GM23248 (cell line): ENCODE measurements around the gene RFX4.

Experiments
- EZH2 ChIP-seq: fragments of 200-600 bp; sonication (generic); IDR thresholded peaks from 2 replicates; pipeline ENCODE4 v1.6.1; 2018; ENCODE audit warnings: antibody characterized with exemption, mild to moderate bottlenecking; ENCODE audit not compliant: insufficient read depth, poor library complexity, severe bottlenecking
- EZH2phosphoT487 ChIP-seq: fragments of 200-600 bp; sonication (generic); IDR thresholded peaks from 2 replicates; pipeline ENCODE4 v1.6.1; 2018; ENCODE audit warnings: antibody characterized with exemption, moderate library complexity, mild to moderate bottlenecking, low read depth; ENCODE audit not compliant: insufficient read depth

DNA sequence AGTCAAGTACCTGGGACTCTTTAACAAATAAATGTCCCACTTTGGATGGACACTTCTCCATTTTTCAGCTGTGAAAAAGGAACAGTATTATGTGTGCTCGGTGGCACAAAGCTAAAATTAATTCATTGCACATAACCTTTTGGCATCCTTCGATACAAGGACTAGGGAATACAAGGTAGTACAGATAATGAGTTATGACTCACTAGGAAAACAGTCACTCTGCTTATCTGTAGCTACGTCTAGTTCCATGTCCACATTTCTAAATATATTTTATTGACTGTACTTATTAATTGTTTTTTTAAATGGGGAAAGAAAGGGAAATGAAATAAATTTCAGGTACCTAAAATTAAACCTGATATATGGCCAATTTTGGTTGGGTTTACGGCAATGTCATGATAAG, 156.5 kb downstream of the RFX4 start:
- TF ChIP-seq EZH2 (no peak), EZH2phosphoT487 (no peak)
